Chondrocyte (in vitro differentiated cells): ENCODE results near the gene CACNA1C. TPM values are rescaled to one million over a fixed set of nuclear protein-coding genes. Genes with fewer than 3 reads are reported as not detected.

Experiments used
- DNase-seq: peaks from one replicate; pipeline ENCODE4 v3.0.0; 2021; ENCODE audit warnings: mixed read lengths, low spot score
- H3K27ac Mint-ChIP-seq: one replicate; pipeline ENCODE4 v1.8.0; 2021; ENCODE audit warnings: mild to moderate bottlenecking, moderate library complexity, mixed read lengths; ENCODE audit not compliant: unreplicated experiment
- H3K27me3 Mint-ChIP-seq: 2 replicates; pipeline ENCODE4 v1.8.0; 2021; ENCODE audit warnings: low read depth, mixed read lengths
- H3K36me3 Mint-ChIP-seq: 2 replicates; pipeline ENCODE4 v1.8.0; 2021; ENCODE audit warnings: low read depth, mixed read lengths
- H3K4me1 Mint-ChIP-seq: 2 replicates; pipeline ENCODE4 v1.8.0; 2021; ENCODE audit warnings: low read depth, mild to moderate bottlenecking, mixed read lengths
- H3K4me3 Mint-ChIP-seq: one replicate; pipeline ENCODE4 v1.8.0; 2021; ENCODE audit warnings: mild to moderate bottlenecking, moderate library complexity, mixed read lengths; ENCODE audit not compliant: unreplicated experiment
- H3K9me3 Mint-ChIP-seq: 2 replicates; pipeline ENCODE4 v1.8.0; 2021; ENCODE audit warnings: low read depth, mixed read lengths
- CTCF ChIP-seq: fragments of 200-600 bp; sonication (generic); IDR thresholded peaks from 2 replicates; pipeline ENCODE4 v1.5.0; 2021; ENCODE audit warnings: antibody characterized with exemption, mild to moderate bottlenecking, moderate library complexity
- total RNA-seq: library from RNA; stranded (reverse); gene quantifications from 3 replicates; pipeline ENCODE4 v1.2.1, GENCODE V29; 2021

Gene CACNA1C
- total RNA-seq, 1 donor from 2014 or later = 27.0 TPM

- no peak for DNase-seq
- no peak for TF ChIP-seq CTCF
- Mint-ChIP-seq H3K4me3 (no peak overlapping the region), H3K36me3 (peaks cover 7% of the 10 kb centered on the region), H3K9me3 (peaks cover 12% of the 10 kb centered on the region), H3K4me1 (peaks cover 37% of the 10 kb centered on the region), H3K27ac (no peak overlapping the region), H3K27me3 (no peaks in the 10 kb centered on the region)
These were observed 113.1 kb downstream of the CACNA1C start for GRCh38 chr12:2165927-2166326.

- H3K9me3 Mint-ChIP-seq = peaks cover 12% of the 10 kb centered on the region
- no peaks in the 10 kb centered on the region for H3K27me3 Mint-ChIP-seq
- H3K4me1 Mint-ChIP-seq = peaks cover 35% of the 10 kb centered on the region
- DNase-seq = no peak
- H3K36me3 Mint-ChIP-seq = peaks cover 7% of the 10 kb centered on the region
- no peak for TF ChIP-seq CTCF
- no peak overlapping the region for H3K27ac Mint-ChIP-seq
- no peak overlapping the region for H3K4me3 Mint-ChIP-seq
These were observed 113.9 kb downstream of the CACNA1C start for GRCh38 chr12:2166696-2167095.

GRCh38 chr12:2167231-2167630 is 114.4 kb downstream of the CACNA1C start:
- Mint-ChIP-seq H3K4me1 (peaks cover 32% of the 10 kb centered on the region), H3K36me3 (peaks cover 7% of the 10 kb centered on the region), H3K27me3 (no peaks in the 10 kb centered on the region), H3K9me3 (peaks cover 12% of the 10 kb centered on the region), H3K27ac (no peak overlapping the region), H3K4me3 (no peak overlapping the region)
- DNase-seq = no peak
- no peak for TF ChIP-seq CTCF

- Mint-ChIP-seq H3K9me3 (peaks cover 12% of the 10 kb centered on the region), H3K4me1 (peaks cover 17% of the 10 kb centered on the region), H3K27ac (no peak overlapping the region), H3K36me3 (peaks cover 7% of the 10 kb centered on the region), H3K4me3 (no peak overlapping the region), H3K27me3 (no peaks in the 10 kb centered on the region)
- DNase-seq = no peak
- no peak for TF ChIP-seq CTCF
These were observed 116.0 kb downstream of the CACNA1C start for GRCh38 chr12:2168808-2169207.

GRCh38 chr12:2169489-2169888 is 116.7 kb downstream of the CACNA1C start:
- Mint-ChIP-seq H3K27ac (no peak overlapping the region), H3K4me1 (peaks cover 12% of the 10 kb centered on the region), H3K36me3 (peaks cover 7% of the 10 kb centered on the region), H3K4me3 (no peak overlapping the region), H3K27me3 (no peaks in the 10 kb centered on the region), H3K9me3 (peaks cover 12% of the 10 kb centered on the region)
- DNase-seq = no peak
- TF ChIP-seq CTCF = no peak
